ENCODE results near the gene CPNE6.

DNA sequence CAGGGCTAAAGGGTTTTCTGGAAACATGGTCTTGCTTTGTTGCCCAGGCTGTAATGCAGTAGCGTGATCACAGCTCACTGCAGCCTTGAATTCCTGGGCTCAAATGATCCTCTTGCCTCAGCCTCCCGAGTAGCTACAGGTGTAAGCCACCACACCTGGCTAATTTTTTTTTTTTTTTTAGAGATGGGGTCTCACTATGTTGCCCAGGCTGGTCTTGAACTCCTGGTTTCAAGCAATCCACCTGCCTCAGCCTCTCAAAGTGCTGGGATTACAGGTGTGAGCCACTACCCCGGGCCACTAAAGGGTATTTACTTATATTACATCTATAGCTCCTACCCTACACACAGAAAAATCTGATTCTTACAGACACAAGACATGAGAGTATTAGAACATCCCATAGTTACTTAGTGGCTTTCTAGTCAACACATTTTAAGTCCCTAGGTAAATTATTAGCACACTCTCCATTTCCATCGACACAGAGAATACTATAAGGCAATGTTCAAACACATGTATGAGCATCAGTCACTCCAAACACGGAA lies 37.0 kb downstream of the CPNE6 start:
- TF ChIP-seq, protein P1, sequence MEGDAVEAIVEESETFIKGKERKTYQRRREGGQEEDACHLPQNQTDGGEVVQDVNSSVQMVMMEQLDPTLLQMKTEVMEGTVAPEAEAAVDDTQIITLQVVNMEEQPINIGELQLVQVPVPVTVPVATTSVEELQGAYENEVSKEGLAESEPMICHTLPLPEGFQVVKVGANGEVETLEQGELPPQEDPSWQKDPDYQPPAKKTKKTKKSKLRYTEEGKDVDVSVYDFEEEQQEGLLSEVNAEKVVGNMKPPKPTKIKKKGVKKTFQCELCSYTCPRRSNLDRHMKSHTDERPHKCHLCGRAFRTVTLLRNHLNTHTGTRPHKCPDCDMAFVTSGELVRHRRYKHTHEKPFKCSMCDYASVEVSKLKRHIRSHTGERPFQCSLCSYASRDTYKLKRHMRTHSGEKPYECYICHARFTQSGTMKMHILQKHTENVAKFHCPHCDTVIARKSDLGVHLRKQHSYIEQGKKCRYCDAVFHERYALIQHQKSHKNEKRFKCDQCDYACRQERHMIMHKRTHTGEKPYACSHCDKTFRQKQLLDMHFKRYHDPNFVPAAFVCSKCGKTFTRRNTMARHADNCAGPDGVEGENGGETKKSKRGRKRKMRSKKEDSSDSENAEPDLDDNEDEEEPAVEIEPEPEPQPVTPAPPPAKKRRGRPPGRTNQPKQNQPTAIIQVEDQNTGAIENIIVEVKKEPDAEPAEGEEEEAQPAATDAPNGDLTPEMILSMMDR (IDR thresholded peaks at IDR 0.05), result no peak
- TF ChIP-seq POLR2A (IDR thresholded peaks at IDR 0.05), result no peak

All from upper lobe of left lung (tissue), 4 donors.